GM23248 (cell line): ENCODE data around the gene ADCY2. TPM values are rescaled to one million over a fixed set of nuclear protein-coding genes. Genes with fewer than 3 reads are reported as not detected.

Experiments used
- DNase-seq: peaks from one replicate; pipeline ENCODE4 v3.0.0-alpha.2; 2015
- H2AFZ ChIP-seq: fragments of 200-600 bp; sonication (generic); 2 replicates; pipeline ENCODE4 v1.6.1; 2016; ENCODE audit warnings: antibody characterized with exemption
- H3F3A ChIP-seq: fragments of 200-600 bp; sonication (generic); 2 replicates; pipeline ENCODE4 v1.6.1; 2016; ENCODE audit warnings: mild to moderate bottlenecking, antibody characterized with exemption, mixed run types; ENCODE audit not compliant: insufficient read depth
- H3K27ac ChIP-seq: fragments of 200-600 bp; sonication (generic); 2 replicates; pipeline ENCODE4 v1.5.1; 2016; ENCODE audit warnings: mild to moderate bottlenecking
- H3K27me3 ChIP-seq: fragments of 200-600 bp; sonication (generic); replicated peaks from 2 replicates; pipeline ENCODE4 v1.6.1; 2016; ENCODE audit warnings: mild to moderate bottlenecking; ENCODE audit not compliant: insufficient read depth
- H3K36me3 ChIP-seq: fragments of 200-600 bp; sonication (generic); 2 replicates; pipeline ENCODE4 v1.6.1; 2016; ENCODE audit warnings: low read depth, mild to moderate bottlenecking
- H3K4me1 ChIP-seq: fragments of 200-600 bp; sonication (generic); 2 replicates; pipeline ENCODE4 v1.6.1; 2016; ENCODE audit warnings: mild to moderate bottlenecking; ENCODE audit not compliant: insufficient read depth
- H3K4me2 ChIP-seq: fragments of 200-600 bp; sonication (generic); one replicate; pipeline ENCODE4 v1.6.1; 2016; ENCODE audit warnings: mild to moderate bottlenecking; ENCODE audit not compliant: unreplicated experiment
- H3K4me3 ChIP-seq: fragments of 200-600 bp; sonication (generic); 2 replicates; pipeline ENCODE4 v1.5.1; 2016; ENCODE audit warnings: mild to moderate bottlenecking
- H3K79me2 ChIP-seq: fragments of 200-600 bp; sonication (generic); 2 replicates; pipeline ENCODE4 v1.6.1; 2016; ENCODE audit warnings: mild to moderate bottlenecking; ENCODE audit not compliant: insufficient read depth
- H3K9ac ChIP-seq: fragments of 200-600 bp; sonication (generic); 2 replicates; pipeline ENCODE4 v1.6.1; 2016; ENCODE audit warnings: mild to moderate bottlenecking
- H3K9me2 ChIP-seq: fragments of 200-600 bp; sonication (generic); 2 replicates; pipeline ENCODE4 v1.6.1; 2016; ENCODE audit warnings: mixed run types, mild to moderate bottlenecking, moderate library complexity; ENCODE audit not compliant: insufficient read depth
- H3K9me3 ChIP-seq: fragments of 200-600 bp; sonication (generic); one replicate; pipeline ENCODE4 v1.6.1; 2017; ENCODE audit warnings: low read depth
- H4K20me1 ChIP-seq: fragments of 200-600 bp; sonication (generic); 2 replicates; pipeline ENCODE4 v1.6.0; 2016; ENCODE audit not compliant: insufficient read depth
- EZH2 ChIP-seq: fragments of 200-600 bp; sonication (generic); IDR thresholded peaks from 2 replicates; pipeline ENCODE4 v1.6.1; 2018; ENCODE audit warnings: antibody characterized with exemption, mild to moderate bottlenecking; ENCODE audit not compliant: insufficient read depth, poor library complexity, severe bottlenecking
- EZH2phosphoT487 ChIP-seq: fragments of 200-600 bp; sonication (generic); IDR thresholded peaks from 2 replicates; pipeline ENCODE4 v1.6.1; 2018; ENCODE audit warnings: antibody characterized with exemption, moderate library complexity, mild to moderate bottlenecking, low read depth; ENCODE audit not compliant: insufficient read depth
- WGBS, 2 experiments: methylation state at CpG; one replicate each; pipeline ENCODE4 v1.1.6; 2015 to 2017; ENCODE audit warnings: low lambda C conversion rate in 2 of 2, low coverage in 1 of 2; ENCODE audit errors: missing lambda C conversion rate in 2 of 2; 5-methylcytosine and 5-hydroxymethylcytosine counted together
- in situ Hi-C: fragments of 300-500 bp; cut with MboI; formaldehyde crosslinking; loops from 2 replicates; pipeline ENCODE4 v1.15.0; 2020
- polyA plus RNA-seq: library from polyadenylated mRNA; unstranded; fragments of >200 nt; fragmentation: Nextera tagmentation; extraction: Ambion mirVana; gene quantifications from 2 replicates; pipeline ENCODE4 v1.2.1, GENCODE V29; 2016
- total RNA-seq: library from RNA; depleted of rRNA; stranded (reverse); fragments of >200 nt; shearing (Covaris generic); gene quantifications from 2 replicates; pipeline ENCODE4 v1.2.3, GENCODE V29; 2014

The ADCY2 gene
- total and polyA plus RNA-seq, 2 experiments from 2014 or later = 0.11 TPM; not detected in 1

DNA sequence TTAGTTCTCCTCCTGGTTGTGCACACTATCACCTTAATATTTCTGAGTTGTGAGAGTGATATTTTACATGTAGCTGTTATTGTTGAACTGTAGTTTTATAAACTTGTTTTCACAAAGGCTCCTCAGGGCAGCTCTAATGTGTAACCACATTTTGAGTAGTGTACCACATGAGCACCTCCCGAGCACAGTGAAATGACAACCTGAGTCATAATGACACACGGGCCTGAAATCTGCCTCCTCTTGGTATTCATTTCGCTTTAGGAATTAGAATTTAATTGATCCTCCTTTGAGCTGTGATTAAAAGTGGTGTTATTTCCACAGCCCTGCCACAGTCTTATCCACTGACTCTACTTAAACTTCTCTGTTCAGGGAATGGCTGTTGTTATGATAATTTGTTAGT lies 480.9 kb downstream of the ADCY2 start:
- Histone ChIP-seq H3K4me2 (peak overlapping the region; percentile 55), H2AFZ (no peak overlapping the region), H3K4me3 (no peak overlapping the region), H3K79me2 (peaks cover 74% of the 10 kb centered on the region), H3K4me1 (peaks cover 36% of the 10 kb centered on the region), H3K27ac (peak overlapping the region; percentile 46), H4K20me1 (0 out of 2 replicates have a peak, but pooled peaks cover 4% of the 10 kb centered on the region), H3F3A (peaks cover 35% of the 10 kb centered on the region), H3K9ac (no peak overlapping the region), H3K27me3 (no peaks in the 10 kb centered on the region), H3K9me2 (no peaks in the 10 kb centered on the region), H3K36me3 (peaks cover 12% of the 10 kb centered on the region), H3K9me3 (no peaks in the 10 kb centered on the region)
- 3 to 5% methylated on average over 3 of the region's 3 CpGs for whole genome bisulfite sequencing, 2 experiments
- DNase-seq = peak; percentile 91
- in situ Hi-C loops = no loop called here
- TF ChIP-seq EZH2phosphoT487 (no peak), EZH2 (no peak)

DNA sequence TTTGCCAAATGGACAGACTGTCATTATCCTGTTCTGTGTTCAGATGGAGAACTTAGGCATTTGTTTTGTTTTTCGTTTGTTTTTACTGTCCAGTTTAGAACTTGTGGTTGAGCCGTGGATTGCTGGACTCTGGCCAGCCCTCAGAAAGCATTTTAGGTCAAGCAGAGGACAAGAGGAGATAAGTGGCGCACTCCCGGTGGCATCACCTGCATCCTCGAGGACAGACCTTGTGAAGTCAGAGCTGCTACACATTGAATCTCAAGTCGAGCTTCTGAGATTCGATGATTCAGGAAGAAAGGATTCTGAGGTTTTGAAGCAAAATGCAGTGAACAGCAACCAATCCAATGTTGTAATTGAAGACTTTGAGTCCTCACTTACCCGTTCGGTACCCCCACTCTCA lies 481.9 kb downstream of the ADCY2 start:
- 0 out of 2 replicates have a peak, but pooled peaks cover 4% of the 10 kb centered on the region for H4K20me1 ChIP-seq
- no peaks in the 10 kb centered on the region for H3K27me3 ChIP-seq
- no peaks in the 10 kb centered on the region for H3K9me3 ChIP-seq
- in situ Hi-C loops = no loop called here
- H3K27ac ChIP-seq = peak overlapping the region; percentile 69
- peaks cover 35% of the 10 kb centered on the region for H3F3A ChIP-seq
- peak; percentile 55 for DNase-seq
- H3K4me1 ChIP-seq = peaks cover 30% of the 10 kb centered on the region
- no peaks in the 10 kb centered on the region for H3K9me2 ChIP-seq
- no peak overlapping the region for H3K4me3 ChIP-seq
- 83% methylated on average over 9 of the region's 9 CpGs for WGBS, 2 experiments
- H3K36me3 ChIP-seq = peaks cover 15% of the 10 kb centered on the region
- peak overlapping the region; percentile 55 for H3K4me2 ChIP-seq
- H3K9ac ChIP-seq = no peak overlapping the region
- no peak overlapping the region for H2AFZ ChIP-seq
- no peak for TF ChIP-seq EZH2
- TF ChIP-seq EZH2phosphoT487 = no peak
- peaks cover 69% of the 10 kb centered on the region for H3K79me2 ChIP-seq

DNA sequence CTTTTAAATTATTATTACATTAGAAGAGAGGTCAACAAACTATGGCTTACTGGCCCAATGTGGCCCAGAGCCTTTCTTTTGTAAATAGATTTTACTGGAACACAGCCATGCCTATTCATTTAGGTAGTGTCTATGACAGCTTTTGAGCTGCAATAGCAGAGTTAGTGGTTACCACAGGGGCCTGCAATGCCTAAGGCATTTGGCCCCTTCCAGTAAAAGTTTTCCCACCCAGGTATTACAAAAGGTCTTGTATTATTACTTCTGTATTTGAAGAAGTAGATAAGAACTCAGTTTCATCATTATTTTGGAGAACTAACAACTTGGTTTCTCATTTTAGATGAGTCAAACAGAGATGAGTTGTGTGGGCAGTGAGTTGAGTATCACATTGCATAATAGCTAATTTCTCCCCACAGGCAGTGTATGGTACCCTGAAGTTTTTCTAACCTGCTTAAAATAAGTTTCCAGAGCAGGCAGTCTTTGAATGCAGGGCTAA lies 482.5 kb downstream of the ADCY2 start:
- no peaks in the 10 kb centered on the region for H3K9me3 ChIP-seq
- peak; percentile 85 for DNase-seq
- H3F3A ChIP-seq = peaks cover 35% of the 10 kb centered on the region
- H2AFZ ChIP-seq = no peak overlapping the region
- peak overlapping the region; percentile 69 for H3K27ac ChIP-seq
- H3K4me3 ChIP-seq = no peak overlapping the region
- H3K36me3 ChIP-seq = peaks cover 20% of the 10 kb centered on the region
- no peak overlapping the region for H3K9ac ChIP-seq
- 0 out of 2 replicates have a peak, but pooled peaks cover 4% of the 10 kb centered on the region for H4K20me1 ChIP-seq
- H3K4me1 ChIP-seq = peaks cover 28% of the 10 kb centered on the region
- peak overlapping the region; percentile 55 for H3K4me2 ChIP-seq
- no peaks in the 10 kb centered on the region for H3K27me3 ChIP-seq
- peaks cover 63% of the 10 kb centered on the region for H3K79me2 ChIP-seq
- TF ChIP-seq EZH2phosphoT487 (no peak), EZH2 (no peak)
- in situ Hi-C loops = no loop called here
- no peaks in the 10 kb centered on the region for H3K9me2 ChIP-seq
